Keratinocyte (primary cell): ENCODE measurements around the gene MOGAT2.

Source experiments
- CTCF ChIP-seq, 3 experiments: IDR thresholded peaks in 1 of 3; conservative IDR thresholded peaks in 1 of 3; optimal IDR thresholded peaks in 1 of 3; 2 replicates in 2 of 3; 3 replicates in 1 of 3; pipeline versions ENCODE3 to v1.5.1; 2011; ENCODE audit warnings: low read length in 3 of 3, mild to moderate bottlenecking in 3 of 3, moderate library complexity in 2 of 3, control low read depth in 1 of 3, inconsistent platforms in 1 of 3; ENCODE audit not compliant: insufficient read depth in 2 of 3; ENCODE audit errors: extremely low read depth in 1 of 3
- EZH2 ChIP-seq: IDR thresholded peaks from one replicate; pipeline ENCODE4 v1.6.1; 2012; ENCODE audit warnings: inconsistent platforms, mild to moderate bottlenecking, low read length, moderate library complexity

- TF ChIP-seq EZH2, result no peak
- no peak for TF ChIP-seq CTCF (optimal IDR thresholded peaks at IDR 0.05 in 1 of 3, IDR thresholded peaks at IDR 0.05 in 1 of 3, conservative IDR thresholded peaks at IDR 0.05 in 1 of 3; ENCODE audit: extremely low read depth in 1 of 3, insufficient read depth in 2 of 3, low read length in 3 of 3)
Observed at GRCh38 chr11:75770102-75770501, 52.5 kb downstream of the MOGAT2 start.
